ENCODE results near the gene MRM2.

Gene MRM2

GRCh38 chr7:2215851-2216250 lies 26.2 kb downstream of the MRM2 start:
- Histone ChIP-seq H3K36me3 (ENCODE audit: control insufficient read depth, insufficient read depth, low read length) (peaks cover 48% of the 10 kb centered on the region), H3K27ac (ENCODE audit: insufficient read depth, low read depth, low read length, poor library complexity, severe bottlenecking) (no peak overlapping the region), H3K4me1 (ENCODE audit: control insufficient read depth, insufficient read depth, low read length) (no peaks in the 10 kb centered on the region), H3K27me3 (ENCODE audit: control insufficient read depth, insufficient read depth, low read length, poor library complexity, severe bottlenecking) (no peaks in the 10 kb centered on the region), H3K9me3 (ENCODE audit: control insufficient read depth, low read length) (no peaks in the 10 kb centered on the region), H3K4me3 (ENCODE audit: insufficient read depth, low read depth, low read length) (no peak overlapping the region)
- WGBS, 2 experiments: 94 to 96% methylated on average over 17 of the region's 17 CpGs

- Histone ChIP-seq H3K27ac (ENCODE audit: insufficient read depth, low read depth, low read length, poor library complexity, severe bottlenecking) (no peak overlapping the region), H3K4me1 (ENCODE audit: control insufficient read depth, insufficient read depth, low read length) (no peaks in the 10 kb centered on the region), H3K4me3 (ENCODE audit: insufficient read depth, low read depth, low read length) (no peak overlapping the region), H3K27me3 (ENCODE audit: control insufficient read depth, insufficient read depth, low read length, poor library complexity, severe bottlenecking) (no peaks in the 10 kb centered on the region), H3K9me3 (ENCODE audit: control insufficient read depth, low read length) (no peaks in the 10 kb centered on the region), H3K36me3 (ENCODE audit: control insufficient read depth, insufficient read depth, low read length) (peaks cover 46% of the 10 kb centered on the region)
- 90 to 93% methylated on average over 9 of the region's 9 CpGs for WGBS, 2 experiments
Observed at GRCh38 chr7:2214636-2215035, 27.4 kb downstream of the MRM2 start.

GRCh38 chr7:2213551-2214215 lies 28.3 kb downstream of the MRM2 start:
- Histone ChIP-seq H3K36me3 (ENCODE audit: control insufficient read depth, insufficient read depth, low read length) (peaks cover 46% of the 10 kb centered on the region), H3K9me3 (ENCODE audit: control insufficient read depth, low read length) (no peaks in the 10 kb centered on the region), H3K27me3 (ENCODE audit: control insufficient read depth, insufficient read depth, low read length, poor library complexity, severe bottlenecking) (no peaks in the 10 kb centered on the region), H3K4me1 (ENCODE audit: control insufficient read depth, insufficient read depth, low read length) (no peaks in the 10 kb centered on the region), H3K4me3 (ENCODE audit: insufficient read depth, low read depth, low read length) (no peak overlapping the region), H3K27ac (ENCODE audit: insufficient read depth, low read depth, low read length, poor library complexity, severe bottlenecking) (no peak overlapping the region)
- 88 to 89% methylated on average over 15 of the region's 15 CpGs for WGBS, 2 experiments

GRCh38 chr7:2212906-2213305 lies 29.1 kb downstream of the MRM2 start:
- Histone ChIP-seq H3K27ac (ENCODE audit: insufficient read depth, low read depth, low read length, poor library complexity, severe bottlenecking) (no peak overlapping the region), H3K4me3 (ENCODE audit: insufficient read depth, low read depth, low read length) (no peak overlapping the region), H3K36me3 (ENCODE audit: control insufficient read depth, insufficient read depth, low read length) (peaks cover 49% of the 10 kb centered on the region), H3K9me3 (ENCODE audit: control insufficient read depth, low read length) (no peaks in the 10 kb centered on the region), H3K27me3 (ENCODE audit: control insufficient read depth, insufficient read depth, low read length, poor library complexity, severe bottlenecking) (no peaks in the 10 kb centered on the region), H3K4me1 (ENCODE audit: control insufficient read depth, insufficient read depth, low read length) (no peaks in the 10 kb centered on the region)
- WGBS, 2 experiments: 92 to 97% methylated on average over 10 of the region's 10 CpGs

- Histone ChIP-seq H3K36me3 (ENCODE audit: control insufficient read depth, insufficient read depth, low read length) (peaks cover 49% of the 10 kb centered on the region), H3K9me3 (ENCODE audit: control insufficient read depth, low read length) (no peaks in the 10 kb centered on the region), H3K4me3 (ENCODE audit: insufficient read depth, low read depth, low read length) (no peak overlapping the region), H3K27me3 (ENCODE audit: control insufficient read depth, insufficient read depth, low read length, poor library complexity, severe bottlenecking) (no peaks in the 10 kb centered on the region), H3K4me1 (ENCODE audit: control insufficient read depth, insufficient read depth, low read length) (no peaks in the 10 kb centered on the region), H3K27ac (ENCODE audit: insufficient read depth, low read depth, low read length, poor library complexity, severe bottlenecking) (no peak overlapping the region)
- 93 to 97% methylated on average over 13 of the region's 13 CpGs for WGBS, 2 experiments
Observed at GRCh38 chr7:2211926-2212325, 30.1 kb downstream of the MRM2 start.

- Histone ChIP-seq H3K4me1 (ENCODE audit: control insufficient read depth, insufficient read depth, low read length) (no peaks in the 10 kb centered on the region), H3K27me3 (ENCODE audit: control insufficient read depth, insufficient read depth, low read length, poor library complexity, severe bottlenecking) (no peaks in the 10 kb centered on the region), H3K4me3 (ENCODE audit: insufficient read depth, low read depth, low read length) (no peak overlapping the region), H3K36me3 (ENCODE audit: control insufficient read depth, insufficient read depth, low read length) (peaks cover 46% of the 10 kb centered on the region), H3K27ac (ENCODE audit: insufficient read depth, low read depth, low read length, poor library complexity, severe bottlenecking) (no peak overlapping the region), H3K9me3 (ENCODE audit: control insufficient read depth, low read length) (no peaks in the 10 kb centered on the region)
- 94% methylated on average over 15 of the region's 15 CpGs for WGBS, 2 experiments
Observed at GRCh38 chr7:2211259-2211880, 30.6 kb downstream of the MRM2 start.

- Histone ChIP-seq H3K4me1 (ENCODE audit: control insufficient read depth, insufficient read depth, low read length) (no peaks in the 10 kb centered on the region), H3K36me3 (ENCODE audit: control insufficient read depth, insufficient read depth, low read length) (peaks cover 39% of the 10 kb centered on the region), H3K27ac (ENCODE audit: insufficient read depth, low read depth, low read length, poor library complexity, severe bottlenecking) (no peak overlapping the region), H3K9me3 (ENCODE audit: control insufficient read depth, low read length) (no peaks in the 10 kb centered on the region), H3K27me3 (ENCODE audit: control insufficient read depth, insufficient read depth, low read length, poor library complexity, severe bottlenecking) (no peaks in the 10 kb centered on the region), H3K4me3 (ENCODE audit: insufficient read depth, low read depth, low read length) (no peak overlapping the region)
- 94 to 95% methylated on average over 30 of the region's 30 CpGs for WGBS, 2 experiments
Observed at GRCh38 chr7:2210551-2211258, 31.3 kb downstream of the MRM2 start.

GRCh38 chr7:2209961-2210323 lies 32.1 kb downstream of the MRM2 start:
- Histone ChIP-seq H3K27ac (ENCODE audit: insufficient read depth, low read depth, low read length, poor library complexity, severe bottlenecking) (no peak overlapping the region), H3K4me3 (ENCODE audit: insufficient read depth, low read depth, low read length) (no peak overlapping the region), H3K4me1 (ENCODE audit: control insufficient read depth, insufficient read depth, low read length) (no peaks in the 10 kb centered on the region), H3K9me3 (ENCODE audit: control insufficient read depth, low read length) (no peaks in the 10 kb centered on the region), H3K27me3 (ENCODE audit: control insufficient read depth, insufficient read depth, low read length, poor library complexity, severe bottlenecking) (no peaks in the 10 kb centered on the region), H3K36me3 (ENCODE audit: control insufficient read depth, insufficient read depth, low read length) (peaks cover 33% of the 10 kb centered on the region)
- 93% methylated on average over 8 of the region's 8 CpGs for WGBS, 2 experiments

- H3K4me3 ChIP-seq (ENCODE audit: insufficient read depth, low read depth, low read length): no peak overlapping the region
- H3K4me1 ChIP-seq (ENCODE audit: control insufficient read depth, insufficient read depth, low read length): no peaks in the 10 kb centered on the region
- H3K9me3 ChIP-seq (ENCODE audit: control insufficient read depth, low read length): no peaks in the 10 kb centered on the region
- H3K36me3 ChIP-seq (ENCODE audit: control insufficient read depth, insufficient read depth, low read length): peaks cover 27% of the 10 kb centered on the region
- no peaks in the 10 kb centered on the region for H3K27me3 ChIP-seq (ENCODE audit: control insufficient read depth, insufficient read depth, low read length, poor library complexity, severe bottlenecking)
- no peak overlapping the region for H3K27ac ChIP-seq (ENCODE audit: insufficient read depth, low read depth, low read length, poor library complexity, severe bottlenecking)
- WGBS, 2 experiments: 75% methylated on average over 21 of the region's 21 CpGs
Observed at GRCh38 chr7:2209146-2209960, 32.7 kb downstream of the MRM2 start.

- no peak overlapping the region for H3K27ac ChIP-seq (ENCODE audit: insufficient read depth, low read depth, low read length, poor library complexity, severe bottlenecking)
- H3K9me3 ChIP-seq (ENCODE audit: control insufficient read depth, low read length): no peaks in the 10 kb centered on the region
- peaks cover 25% of the 10 kb centered on the region for H3K36me3 ChIP-seq (ENCODE audit: control insufficient read depth, insufficient read depth, low read length)
- no peaks in the 10 kb centered on the region for H3K4me1 ChIP-seq (ENCODE audit: control insufficient read depth, insufficient read depth, low read length)
- no peaks in the 10 kb centered on the region for H3K27me3 ChIP-seq (ENCODE audit: control insufficient read depth, insufficient read depth, low read length, poor library complexity, severe bottlenecking)
- 84 to 85% methylated on average over 16 of the region's 16 CpGs for WGBS, 2 experiments
- H3K4me3 ChIP-seq (ENCODE audit: insufficient read depth, low read depth, low read length): no peak overlapping the region
Observed at GRCh38 chr7:2208712-2209111, 33.3 kb downstream of the MRM2 start.
